Muscle of leg (tissue), 11 donors: ENCODE results near the gene PLA2G4E. TPM values are rescaled to one million over a fixed set of nuclear protein-coding genes. Genes with fewer than 3 reads are reported as not detected.

Experiments
- DNase-seq: peaks from one replicate; pipeline ENCODE4 v3.0.0; 2013
- H3K27ac ChIP-seq: one replicate; pipeline ENCODE4 v1.5.1; 2013; ENCODE audit warnings: mild to moderate bottlenecking, low read length, control low read depth
- H3K27me3 ChIP-seq: one replicate; pipeline ENCODE4 v1.6.1; 2013; ENCODE audit warnings: low read length; ENCODE audit not compliant: control insufficient read depth, insufficient read depth
- H3K36me3 ChIP-seq: one replicate; pipeline ENCODE4 v1.6.1; 2013; ENCODE audit warnings: low read length; ENCODE audit not compliant: control insufficient read depth, insufficient read depth
- H3K4me1 ChIP-seq: one replicate; pipeline ENCODE4 v1.6.1; 2013; ENCODE audit warnings: low read length; ENCODE audit not compliant: control insufficient read depth, insufficient read depth
- H3K4me3 ChIP-seq: one replicate; pipeline ENCODE4 v1.5.1; 2013; ENCODE audit warnings: low read length, control low read depth
- H3K9me3 ChIP-seq: replicated peaks from 2 replicates; pipeline ENCODE4 v1.6.1; 2013; ENCODE audit warnings: low read depth, low read length; ENCODE audit not compliant: control insufficient read depth
- WGBS: methylation state at CpG from one replicate; pipeline ENCODE4 v1.1.5; 2013; ENCODE audit warnings: missing lambda C conversion rate; ENCODE audit not compliant: insufficient coverage; 5-methylcytosine and 5-hydroxymethylcytosine counted together
- polyA plus RNA-seq, 8 donors: library from polyadenylated mRNA; unstranded; fragments of 120-200 nt; gene quantifications; one replicate each; pipeline versions ENCODE4 v1.2.1 to v1.2.3, GENCODE V29; 2013; ENCODE audit warnings: inconsistent platforms in 1 of 8, low replicate concordance in 1 of 8; ENCODE audit not compliant: insufficient read length in 8 of 8, insufficient read depth in 1 of 8
- total RNA-seq: library from RNA; stranded (reverse); fragments of 120-200 nt; gene quantifications from one replicate; pipeline ENCODE4 v1.2.4, GENCODE V29; 2013

The PLA2G4E gene
- total and polyA plus RNA-seq, 9 donors: 0.44 to 2.3 (median 1.0) TPM

DNA sequence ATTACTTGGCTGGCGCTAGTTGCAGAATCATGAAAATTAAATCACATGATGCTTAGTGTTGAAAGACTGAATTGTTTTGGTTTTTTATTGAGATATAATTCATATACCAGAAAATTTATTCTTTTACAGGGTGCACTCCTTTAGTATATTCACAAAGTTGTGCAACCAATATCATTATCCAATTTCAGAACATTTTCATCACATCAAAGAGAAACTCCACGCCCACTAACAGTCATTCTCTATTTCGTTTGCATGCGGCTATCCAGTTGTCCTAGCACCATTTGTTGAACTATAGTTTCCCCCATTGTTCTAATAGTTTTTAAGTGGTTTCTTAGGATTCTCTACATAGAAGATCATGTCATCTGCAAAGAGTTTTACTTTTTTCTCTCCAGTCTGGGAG, 52.1 kb downstream of the PLA2G4E start:
- no CpG with 5 or more reads among the region's 4 CpGs for WGBS

DNA sequence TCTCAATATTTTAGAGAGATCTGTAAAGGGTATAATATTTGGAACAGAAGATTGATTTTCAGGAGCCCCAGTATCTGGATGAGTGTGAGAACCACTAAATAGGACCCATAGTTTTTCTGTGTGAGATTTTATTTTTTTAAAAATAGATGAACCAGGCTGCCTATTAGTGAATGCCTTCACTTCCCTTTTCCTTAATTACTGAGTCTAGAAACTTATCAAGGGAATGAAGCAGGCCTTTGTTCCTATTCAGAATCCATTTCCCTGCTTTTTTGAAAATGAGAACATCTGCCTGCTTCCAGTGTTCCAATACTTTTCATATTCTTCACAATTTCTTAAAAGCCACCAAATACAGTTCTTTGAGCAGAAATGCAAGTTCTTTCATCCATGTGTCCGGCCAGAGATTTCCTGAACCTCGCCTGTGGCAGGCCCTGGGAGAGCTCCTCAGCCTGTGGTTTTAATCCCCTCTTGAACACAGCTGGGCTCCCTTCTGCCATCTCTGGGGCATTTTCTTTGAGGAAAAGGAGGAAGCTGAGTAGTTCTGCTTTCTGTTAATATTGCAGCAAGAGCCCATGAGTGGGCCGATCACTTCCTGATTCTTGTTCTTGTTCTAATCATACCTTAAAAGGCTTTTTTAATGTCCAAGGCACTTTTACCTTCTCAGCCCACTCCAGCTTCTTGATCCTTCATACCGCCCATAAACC, 53.2 kb downstream of the PLA2G4E start:
- peak; percentile 78 for DNase-seq
- Histone ChIP-seq H3K4me1 (peaks cover 35% of the 10 kb centered on the region), H3K36me3 (no peaks in the 10 kb centered on the region), H3K9me3 (no peaks in the 10 kb centered on the region), H3K4me3 (no peak overlapping the region), H3K27ac (peak overlapping the region; percentile 32), H3K27me3 (peaks cover under 1% of the 10 kb centered on the region)
- WGBS: 0% methylated on average over 2 of the region's 4 CpGs

More for the DNA sequence above, 52.1 kb downstream of the PLA2G4E start:
- Histone ChIP-seq H3K4me1 (peaks cover 38% of the 10 kb centered on the region), H3K27me3 (peaks cover 2% of the 10 kb centered on the region), H3K36me3 (no peaks in the 10 kb centered on the region), H3K9me3 (no peaks in the 10 kb centered on the region), H3K4me3 (no peak overlapping the region), H3K27ac (no peak overlapping the region)
- no peak for DNase-seq

DNA sequence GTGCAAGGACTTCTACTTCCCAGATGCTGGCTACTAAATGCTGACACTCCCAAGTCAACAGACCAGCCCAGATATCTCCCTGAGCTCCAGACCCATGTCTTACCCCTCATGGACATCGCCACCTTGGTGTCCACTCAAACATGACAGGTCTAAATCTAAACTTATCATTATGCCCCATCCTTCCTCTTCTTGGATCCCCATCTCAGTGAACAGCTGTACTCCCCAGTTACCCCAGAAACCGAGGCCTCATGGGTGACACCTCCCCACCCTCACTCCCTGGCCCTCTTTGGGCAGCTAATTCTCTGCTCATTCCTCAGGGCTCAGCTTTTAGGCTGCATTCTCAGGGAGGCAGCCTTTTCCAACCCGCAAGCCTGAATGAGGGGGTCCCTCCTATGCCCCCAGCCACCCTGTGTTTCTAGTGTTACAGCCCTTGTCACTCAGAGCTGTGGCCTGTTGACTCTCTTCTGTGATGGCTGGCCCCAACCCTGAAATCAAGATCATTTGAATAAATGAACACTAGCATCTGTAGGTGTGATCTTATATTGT, 53.8 kb downstream of the PLA2G4E start:
- Histone ChIP-seq H3K4me3 (no peak overlapping the region), H3K4me1 (peaks cover 34% of the 10 kb centered on the region), H3K9me3 (no peaks in the 10 kb centered on the region), H3K36me3 (no peaks in the 10 kb centered on the region), H3K27me3 (no peaks in the 10 kb centered on the region), H3K27ac (peak overlapping the region; percentile 32)
- DNase-seq: no peak
- WGBS: 84% methylated on average over 3 of the region's 3 CpGs

DNA sequence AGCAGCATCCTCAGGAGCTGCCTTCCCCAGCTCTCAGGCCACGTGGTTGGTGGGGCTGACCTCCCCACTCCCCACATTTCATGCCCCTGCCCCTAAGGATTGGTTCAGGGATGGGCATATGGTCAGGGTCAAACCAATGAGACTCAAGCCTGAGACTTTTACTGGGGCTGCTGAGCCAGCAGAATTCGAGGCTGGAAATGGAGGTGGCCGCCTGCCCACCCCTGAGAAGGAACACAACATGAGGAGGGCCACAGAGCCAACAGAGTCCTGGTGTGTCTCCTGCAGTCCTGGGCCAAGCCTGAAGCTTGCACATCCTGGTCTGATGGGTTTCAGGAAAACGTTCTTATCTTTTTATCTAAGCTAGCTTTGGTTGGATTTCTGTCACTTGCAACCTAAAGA, 54.4 kb downstream of the PLA2G4E start:
- Histone ChIP-seq H3K36me3 (no peaks in the 10 kb centered on the region), H3K27me3 (no peaks in the 10 kb centered on the region), H3K27ac (peak overlapping the region; percentile 4), H3K4me1 (peaks cover 34% of the 10 kb centered on the region), H3K9me3 (no peaks in the 10 kb centered on the region), H3K4me3 (no peak overlapping the region)
- WGBS: 85% methylated on average over 3 of the region's 4 CpGs
- DNase-seq: no peak

DNA sequence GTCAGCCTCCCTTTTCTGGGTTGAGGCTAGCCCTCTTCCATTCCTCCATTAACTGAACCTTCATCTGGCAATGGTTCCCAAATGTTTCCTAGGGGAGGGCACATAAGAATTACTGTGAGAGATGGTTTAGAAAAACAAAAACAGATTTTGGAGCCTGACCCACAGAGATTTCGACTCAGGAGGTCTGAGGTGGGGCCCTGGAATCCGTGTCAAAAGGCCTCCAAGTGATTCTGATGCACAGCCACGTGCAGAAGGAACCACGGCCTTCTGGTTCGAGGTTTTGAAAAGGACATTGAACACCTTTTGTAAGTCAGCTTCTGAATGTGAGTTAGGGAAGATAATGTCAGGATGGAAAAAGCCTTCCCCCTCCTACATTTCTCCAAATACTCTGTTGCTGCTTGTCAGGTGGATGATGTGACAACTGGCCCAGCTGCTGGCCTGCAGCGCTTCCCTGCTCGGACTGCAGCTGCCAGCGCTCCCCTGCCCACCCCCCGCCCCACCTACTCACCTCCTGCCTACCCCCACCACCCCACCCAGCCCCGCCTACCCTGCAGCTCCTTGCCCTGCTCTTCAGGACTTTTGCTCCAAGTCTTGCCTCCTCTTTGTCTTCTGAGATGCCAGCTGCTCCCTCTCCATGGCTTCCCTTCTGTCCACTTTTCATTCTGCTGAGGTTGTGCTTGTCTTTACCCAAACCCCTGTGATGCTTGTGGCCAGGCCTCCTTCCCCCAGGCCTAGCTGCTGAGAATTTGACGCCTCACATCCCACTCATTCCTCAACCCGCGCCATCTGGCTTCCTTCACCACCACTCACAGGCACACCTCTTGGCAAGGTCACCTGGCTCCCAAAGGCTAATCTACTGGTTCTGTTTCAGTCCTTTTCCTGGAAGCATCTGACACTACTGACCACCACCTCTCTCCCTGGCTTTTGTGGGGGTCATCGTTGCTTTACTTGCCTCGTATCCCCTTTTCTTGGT, 55.1 kb downstream of the PLA2G4E start:
- DNase-seq: no peak
- WGBS: 65% methylated on average over 7 of the region's 15 CpGs
- peaks cover 34% of the 10 kb centered on the region for H3K4me1 ChIP-seq

DNA sequence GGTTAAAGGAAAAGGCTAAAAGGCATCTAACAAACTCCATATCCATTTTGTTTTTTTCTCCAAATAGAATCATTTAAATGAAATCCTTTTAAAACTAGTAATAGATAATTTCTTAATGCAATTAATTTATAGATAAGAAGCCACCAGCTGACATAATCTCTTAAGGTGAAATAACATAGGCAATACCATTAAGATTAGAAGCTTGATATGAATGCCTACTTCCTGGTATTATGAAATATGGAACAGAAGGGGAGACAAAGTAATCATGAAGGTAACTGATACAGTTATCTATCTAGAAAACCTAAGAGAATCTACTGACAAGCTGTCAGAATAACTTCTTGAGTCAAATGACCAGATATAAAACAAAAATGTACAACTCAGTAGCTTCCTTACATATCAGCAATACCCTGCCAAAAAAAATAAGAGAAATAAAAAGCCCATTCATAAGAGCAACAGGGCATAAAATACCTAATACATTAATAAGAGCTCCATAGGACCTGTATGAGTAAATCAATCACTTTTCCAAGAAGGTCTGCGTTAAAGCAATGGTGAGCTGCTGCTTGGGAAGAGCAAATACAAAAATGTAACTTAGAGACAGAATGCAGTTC, 59.1 kb downstream of the PLA2G4E start:
- Histone ChIP-seq H3K4me3 (no peak overlapping the region), H3K27ac (no peak overlapping the region), H3K4me1 (peaks cover 30% of the 10 kb centered on the region), H3K36me3 (no peaks in the 10 kb centered on the region), H3K9me3 (no peaks in the 10 kb centered on the region), H3K27me3 (no peaks in the 10 kb centered on the region)
- no peak for DNase-seq
- WGBS: no CpG with 5 or more reads among the region's 1 CpG

More for the DNA sequence above, 55.1 kb downstream of the PLA2G4E start:
- Histone ChIP-seq H3K27me3 (no peaks in the 10 kb centered on the region), H3K4me3 (no peak overlapping the region), H3K27ac (peak overlapping the region; percentile 4), H3K9me3 (no peaks in the 10 kb centered on the region), H3K36me3 (no peaks in the 10 kb centered on the region)

DNA sequence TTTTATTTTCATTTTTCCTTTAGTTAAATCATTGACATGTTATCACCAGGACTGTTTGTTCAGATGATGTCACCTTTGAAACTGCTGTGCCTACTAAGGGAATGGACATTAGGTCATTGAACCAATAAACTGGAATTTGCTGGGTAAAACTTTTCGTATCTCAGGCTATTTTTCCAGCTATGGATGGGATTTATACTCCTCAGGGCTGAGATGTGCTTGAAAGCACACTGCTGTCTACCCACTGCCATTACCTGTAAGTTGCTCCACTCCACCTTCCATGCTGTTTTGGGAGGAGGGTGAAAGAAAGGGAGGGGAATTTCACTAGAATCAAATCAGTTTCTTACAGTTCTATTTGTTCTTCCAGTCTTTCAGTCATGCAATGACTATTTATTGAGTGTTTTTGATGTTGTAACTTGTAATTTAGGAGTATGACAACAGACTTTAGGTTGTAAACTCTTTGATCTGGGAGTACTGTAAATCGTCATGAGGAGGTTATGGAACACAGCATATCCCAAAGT, 59.8 kb downstream of the PLA2G4E start:
- H3K36me3 ChIP-seq: no peaks in the 10 kb centered on the region
- H3K4me3 ChIP-seq: no peak overlapping the region
- WGBS: no CpG with 5 or more reads among the region's 2 CpGs
- no peak overlapping the region for H3K27ac ChIP-seq
- H3K27me3 ChIP-seq: no peaks in the 10 kb centered on the region
- H3K9me3 ChIP-seq: no peaks in the 10 kb centered on the region
- H3K4me1 ChIP-seq: peaks cover 26% of the 10 kb centered on the region
- DNase-seq: no peak

DNA sequence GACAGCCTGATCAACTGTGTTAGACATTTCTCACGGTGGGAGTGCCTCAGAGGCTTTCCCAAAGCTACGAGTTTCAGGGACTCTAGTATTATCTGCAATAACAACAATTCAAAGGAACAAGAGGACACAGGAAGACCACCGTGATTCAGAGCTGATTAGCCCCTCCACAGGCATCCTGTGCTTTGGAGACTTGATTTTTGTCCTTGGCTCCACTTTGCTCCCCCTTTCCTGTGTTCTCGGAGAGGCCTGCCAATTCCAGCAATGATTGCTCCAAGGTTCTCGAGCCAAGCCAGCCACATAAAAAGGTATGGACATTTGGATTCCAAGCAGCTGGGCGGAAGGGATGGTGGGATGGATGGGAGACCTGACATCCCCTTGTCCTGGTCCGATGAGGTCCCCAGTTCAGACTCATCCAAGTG, 62.8 kb downstream of the PLA2G4E start:
- 27% methylated on average over 4 of the region's 7 CpGs for WGBS
- Histone ChIP-seq H3K4me1 (peaks cover 27% of the 10 kb centered on the region), H3K27me3 (no peaks in the 10 kb centered on the region), H3K9me3 (no peaks in the 10 kb centered on the region), H3K36me3 (peaks cover 13% of the 10 kb centered on the region), H3K27ac (peak overlapping the region; percentile 73), H3K4me3 (no peak overlapping the region)
- DNase-seq: peak; percentile 51

DNA sequence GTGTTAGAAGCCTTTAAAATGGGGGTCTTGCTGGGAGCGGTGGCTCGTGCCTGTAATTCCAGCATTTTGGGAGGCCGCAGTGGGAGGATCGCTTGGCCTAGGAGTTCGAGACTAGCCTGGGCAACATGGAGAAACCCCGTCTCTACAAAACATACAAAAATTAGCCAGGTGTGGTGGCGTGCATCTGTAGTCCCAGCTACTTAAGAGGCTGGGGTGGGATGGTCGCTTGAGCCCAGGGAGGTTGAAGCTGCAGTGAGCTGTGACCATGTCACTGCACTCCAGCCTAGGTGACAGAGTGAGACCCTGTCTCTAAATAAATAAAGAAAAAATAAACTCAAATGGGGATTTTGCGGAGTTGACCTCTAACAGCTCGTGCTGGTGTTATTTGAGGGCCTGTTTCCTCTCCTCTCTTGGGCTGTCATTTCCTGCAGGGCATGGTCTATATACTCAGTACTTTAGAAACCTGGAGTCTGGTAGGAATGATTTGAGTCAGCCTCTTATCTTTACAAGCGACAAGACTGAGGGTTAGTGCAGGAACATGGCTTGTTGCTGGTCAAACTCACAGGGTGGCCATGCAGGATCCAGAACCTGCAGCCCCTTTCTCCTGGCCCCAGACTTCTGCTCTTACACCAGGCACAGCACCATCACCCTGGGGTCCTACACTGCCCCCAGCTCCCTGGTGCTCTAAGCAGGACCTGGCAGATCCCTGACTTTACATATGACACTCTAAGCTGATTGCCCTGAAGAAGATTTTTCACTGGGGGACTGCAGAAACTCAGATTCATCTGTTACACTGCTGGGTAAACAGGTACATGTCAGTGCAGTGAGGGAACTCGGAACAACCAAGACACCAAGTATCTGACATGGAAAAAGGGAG, 63.6 kb downstream of the PLA2G4E start:
- H3K9me3 ChIP-seq: no peaks in the 10 kb centered on the region
- H3K36me3 ChIP-seq: peaks cover 15% of the 10 kb centered on the region
- no peak overlapping the region for H3K4me3 ChIP-seq
- H3K27ac ChIP-seq: peak overlapping the region; percentile 73
- H3K27me3 ChIP-seq: no peaks in the 10 kb centered on the region
- WGBS: 88% methylated on average over 3 of the region's 12 CpGs
- DNase-seq: no peak
- peaks cover 28% of the 10 kb centered on the region for H3K4me1 ChIP-seq
